Keratinocyte (primary cell): Measurements from ENCODE around the gene PDE1A.

Experiments used
- CTCF ChIP-seq, 3 experiments: IDR thresholded peaks in 1 of 3; conservative IDR thresholded peaks in 1 of 3; optimal IDR thresholded peaks in 1 of 3; 2 replicates in 2 of 3; 3 replicates in 1 of 3; pipeline versions ENCODE3 to v1.5.1; 2011; ENCODE audit warnings: low read length in 3 of 3, mild to moderate bottlenecking in 3 of 3, moderate library complexity in 2 of 3, control low read depth in 1 of 3, inconsistent platforms in 1 of 3; ENCODE audit not compliant: insufficient read depth in 2 of 3; ENCODE audit errors: extremely low read depth in 1 of 3
- EZH2 ChIP-seq: IDR thresholded peaks from one replicate; pipeline ENCODE4 v1.6.1; 2012; ENCODE audit warnings: inconsistent platforms, mild to moderate bottlenecking, low read length, moderate library complexity

DNA sequence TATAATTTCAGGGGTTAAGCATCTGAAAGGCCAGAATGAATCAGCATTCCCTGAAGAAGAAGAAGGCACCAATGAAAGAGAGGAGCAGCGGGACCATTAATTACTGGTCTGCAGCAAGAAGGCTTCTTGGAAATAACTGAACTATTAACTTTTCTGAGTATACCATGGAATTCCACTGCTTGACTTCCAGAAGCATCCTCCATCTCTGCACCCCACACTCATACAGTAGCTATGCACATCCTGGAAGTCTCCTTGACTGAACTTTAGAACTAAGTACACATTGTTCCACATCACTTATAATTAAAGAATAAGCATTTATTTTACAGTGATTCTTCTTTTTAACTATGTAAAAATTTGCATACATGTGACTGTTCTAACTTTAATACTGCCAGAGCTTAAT lies 309.6 kb downstream of the PDE1A start:
- TF ChIP-seq EZH2 (no peak), CTCF (optimal IDR thresholded peaks at IDR 0.05 in 1 of 3, IDR thresholded peaks at IDR 0.05 in 1 of 3, conservative IDR thresholded peaks at IDR 0.05 in 1 of 3; ENCODE audit: extremely low read depth in 1 of 3, insufficient read depth in 2 of 3, low read length in 3 of 3) (no peak)
